Measurements from ENCODE around the gene TMTC2. TPM values are rescaled to one million over a fixed set of nuclear protein-coding genes. Genes with fewer than 3 reads are reported as not detected.
"Not testable (repeated sequence)": the region's sequence is repeated elsewhere in the genome, so short reads cannot be mapped to it uniquely, and the experiment has no call there.

Gene TMTC2
- total RNA-seq, 1 experiment from 2014 or later: 10.8 TPM

DNA sequence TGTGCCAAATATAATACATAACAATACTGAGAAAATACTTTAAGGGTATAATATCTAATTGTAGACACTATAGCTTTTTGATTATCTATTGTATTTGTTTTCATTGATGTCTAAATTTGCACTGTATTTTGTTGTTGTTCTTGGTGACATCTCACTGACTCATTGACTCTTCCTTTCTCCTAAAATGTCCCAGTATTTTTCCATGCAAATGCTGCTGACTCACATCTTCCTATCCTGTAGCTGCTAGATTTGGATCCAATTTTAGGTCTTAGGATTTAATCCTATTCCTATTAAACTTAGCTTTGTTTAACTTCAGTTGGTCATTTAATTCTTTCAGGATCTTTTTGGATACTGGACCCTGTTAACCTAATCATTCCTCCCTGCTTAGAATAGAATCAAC, 148.5 kb downstream of the TMTC2 start:
- DNase-seq (ENCODE audit: extremely low read depth, low read depth): no peak

DNA sequence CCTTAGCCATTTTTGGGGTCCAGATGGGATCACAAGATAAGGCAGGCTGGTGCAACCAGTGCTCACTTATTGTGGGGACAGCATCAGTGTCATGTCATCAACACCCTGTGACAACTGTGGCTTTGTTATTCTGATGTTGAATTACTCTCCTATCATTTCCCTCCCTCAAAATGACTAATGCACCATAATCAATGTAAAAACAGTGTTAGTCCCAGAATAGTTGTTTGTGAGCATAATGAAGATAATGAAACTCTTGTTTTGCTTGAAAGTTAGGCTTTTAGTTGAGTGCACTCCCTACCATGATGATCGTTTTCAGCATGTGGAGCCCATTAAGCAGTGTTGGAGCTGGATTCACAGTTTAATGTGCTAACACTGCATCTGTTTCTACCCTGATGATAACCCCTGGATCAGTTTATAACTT, 151.4 kb downstream of the TMTC2 start:
- no peak for DNase-seq (ENCODE audit: extremely low read depth, low read depth)

DNA sequence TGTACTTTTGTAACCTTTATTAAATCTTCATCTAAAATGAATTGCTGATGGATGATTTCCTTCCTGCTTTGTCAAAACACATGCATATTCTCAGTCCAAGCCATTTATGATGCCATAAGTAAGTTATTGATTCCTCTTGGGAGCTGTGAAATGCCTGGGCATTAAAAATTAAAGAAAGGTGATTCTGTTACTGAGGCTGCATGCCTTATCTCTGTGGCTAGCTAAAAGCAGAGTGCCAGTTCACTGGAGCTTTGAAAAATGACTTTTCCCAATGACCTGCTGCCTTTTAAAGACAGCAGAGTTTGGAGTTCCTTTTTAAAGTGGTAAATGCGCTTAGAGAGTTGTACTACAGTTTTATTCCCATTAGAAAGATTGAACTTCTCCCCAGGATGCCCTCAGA, 152.1 kb downstream of the TMTC2 start:
- DNase-seq (ENCODE audit: extremely low read depth, low read depth): no peak

DNA sequence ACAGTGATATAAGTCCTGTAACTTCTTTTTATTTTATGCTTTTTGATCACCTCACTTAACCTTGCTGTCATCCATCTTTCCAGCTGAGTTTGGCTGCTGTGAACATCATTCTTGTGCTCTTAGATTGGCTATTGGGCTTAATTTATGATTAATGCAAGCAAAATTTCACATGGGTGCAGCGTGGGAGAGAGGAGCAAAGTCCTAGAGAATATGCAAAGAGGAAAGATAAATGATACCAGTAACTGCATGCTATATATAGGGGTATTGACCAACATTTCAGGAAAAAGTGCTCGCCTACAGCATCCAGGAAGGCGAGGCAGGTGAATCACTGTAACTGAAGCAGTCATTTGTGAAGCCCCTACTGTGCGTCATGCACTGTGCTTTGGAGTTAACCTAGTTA, 153.1 kb downstream of the TMTC2 start:
- no peak for DNase-seq (ENCODE audit: extremely low read depth, low read depth)

DNA sequence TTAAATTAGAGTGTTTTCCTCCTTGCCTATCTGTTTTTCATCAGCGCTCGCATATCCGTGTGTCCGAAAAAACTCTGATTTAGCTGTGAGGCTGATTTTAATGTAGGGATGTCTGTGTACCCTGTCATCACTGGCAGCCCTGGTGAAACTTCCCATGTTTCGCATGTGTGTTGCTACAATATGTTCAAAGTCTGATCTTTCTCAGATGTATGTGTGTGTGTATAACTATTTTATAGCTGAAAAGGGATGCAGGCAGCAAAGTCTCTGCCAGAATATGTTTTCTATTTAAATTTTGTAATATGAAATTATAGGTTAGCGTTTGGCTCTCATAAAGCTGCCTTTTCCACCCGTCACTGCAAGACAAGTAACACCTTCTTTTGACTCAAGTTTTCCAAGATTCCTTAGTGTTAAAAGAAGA, 154.8 kb downstream of the TMTC2 start:
- DNase-seq (ENCODE audit: extremely low read depth, low read depth): no peak

DNA sequence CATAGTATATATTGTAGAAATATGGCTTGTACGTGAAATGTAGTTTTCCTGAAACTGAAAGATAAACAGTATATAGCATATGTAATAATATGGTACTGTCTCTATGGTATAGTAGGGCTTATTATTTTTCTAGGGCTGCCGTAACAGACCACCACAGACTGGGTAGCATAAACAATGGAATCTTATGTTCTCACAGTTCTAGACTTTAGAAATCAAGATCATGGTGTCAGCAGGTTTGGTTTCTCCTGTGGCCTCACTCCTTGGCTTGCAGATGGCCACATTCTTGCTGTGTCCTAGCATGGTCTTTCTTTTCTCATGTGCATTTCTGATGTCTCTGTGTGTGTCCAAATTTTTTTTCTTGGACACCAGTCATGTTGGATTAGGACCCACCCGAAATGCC, 155.8 kb downstream of the TMTC2 start:
- no peak for DNase-seq (ENCODE audit: extremely low read depth, low read depth)

DNA sequence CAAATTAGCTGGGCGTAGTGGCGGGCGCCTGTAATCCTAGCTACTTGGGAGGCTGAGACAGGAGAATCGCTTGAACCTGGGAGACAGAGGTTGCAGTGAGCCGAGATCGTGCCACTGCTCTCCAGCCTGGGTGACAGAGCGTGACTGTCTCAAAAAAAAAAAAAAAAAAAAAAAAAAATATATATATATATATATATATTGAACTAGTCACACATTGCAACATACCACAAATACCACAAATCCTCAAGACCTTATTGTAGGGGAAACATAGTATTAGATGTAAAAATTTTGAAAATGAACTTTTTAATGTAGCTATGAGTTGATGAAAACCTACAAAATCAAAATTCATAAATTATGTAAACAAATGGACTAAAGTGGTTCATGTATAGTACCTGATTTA, 158.4 kb downstream of the TMTC2 start:
- not testable (repeated sequence) for DNase-seq (ENCODE audit: extremely low read depth, low read depth)

DNA sequence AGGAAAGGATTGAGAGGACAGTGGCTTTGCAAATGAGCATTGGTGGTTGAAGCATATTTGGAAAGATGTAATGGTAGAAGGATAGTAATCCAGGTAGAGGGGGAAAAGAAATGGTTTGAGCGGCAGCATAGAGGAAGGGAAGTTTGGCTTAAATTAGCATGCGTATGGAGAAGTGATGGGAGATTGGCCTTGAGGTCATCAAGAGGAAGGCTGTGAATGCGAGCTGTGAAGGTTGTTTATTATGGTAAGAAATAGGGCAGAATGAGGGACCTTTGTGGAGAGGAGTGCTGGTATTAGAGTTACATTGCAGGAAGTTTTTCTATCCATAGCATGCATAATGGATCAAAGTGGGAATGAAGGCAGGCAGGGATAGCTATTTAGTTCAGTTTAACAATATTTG, 162.1 kb downstream of the TMTC2 start:
- no peak for DNase-seq (ENCODE audit: extremely low read depth, low read depth)

DNA sequence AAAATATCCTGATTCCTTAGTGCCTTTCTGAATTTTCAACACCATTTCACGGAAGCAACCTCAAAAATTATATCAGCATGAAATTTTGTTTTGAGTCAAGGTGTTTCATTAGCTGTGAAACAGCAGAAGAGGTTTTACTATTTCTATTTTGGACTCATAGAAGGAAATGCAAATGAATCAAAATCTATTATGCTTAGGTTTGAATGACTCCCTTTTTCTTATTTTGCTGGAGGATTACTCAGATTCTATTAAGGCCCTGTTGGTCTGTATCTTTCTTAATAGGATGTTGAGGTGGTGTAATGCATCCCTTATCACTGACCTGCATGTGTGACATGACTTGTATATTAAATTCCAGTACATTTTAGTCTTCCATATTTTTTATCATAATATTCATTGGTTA, 165.8 kb downstream of the TMTC2 start:
- DNase-seq (ENCODE audit: extremely low read depth, low read depth): no peak

DNA sequence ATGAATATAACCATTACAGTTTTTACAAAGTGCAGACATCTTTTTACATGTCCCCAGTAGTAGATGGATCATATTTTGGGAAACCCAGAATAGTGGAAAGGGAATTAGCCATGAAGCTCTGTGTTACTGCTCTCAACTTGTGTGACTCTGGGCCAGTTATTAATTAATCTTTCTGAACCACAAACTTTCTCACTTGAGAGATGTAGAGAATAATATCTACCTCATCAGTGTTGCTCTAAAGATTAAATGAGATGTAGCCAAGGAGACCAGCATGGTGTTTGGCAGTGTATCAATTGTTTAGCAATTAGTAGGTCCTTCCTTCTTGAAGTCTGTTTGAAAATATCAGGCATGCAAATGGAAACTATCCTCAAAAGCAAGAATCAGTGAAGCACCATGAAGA, 169.2 kb downstream of the TMTC2 start:
- DNase-seq (ENCODE audit: extremely low read depth, low read depth): no peak

DNA sequence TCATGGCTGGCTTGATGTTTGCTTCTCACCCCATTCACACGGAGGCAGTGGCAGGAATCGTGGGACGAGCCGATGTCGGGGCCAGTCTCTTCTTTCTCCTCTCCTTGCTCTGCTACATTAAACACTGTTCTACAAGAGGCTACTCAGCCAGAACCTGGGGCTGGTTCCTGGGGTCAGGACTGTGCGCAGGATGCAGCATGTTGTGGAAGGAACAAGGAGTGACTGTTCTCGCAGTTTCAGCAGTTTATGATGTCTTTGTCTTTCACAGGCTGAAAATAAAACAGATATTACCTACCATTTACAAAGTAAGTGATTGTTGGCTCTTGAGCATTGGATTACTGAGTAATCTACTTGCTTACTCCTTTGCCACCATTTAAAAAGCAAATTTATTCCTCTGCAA, 170.6 kb downstream of the TMTC2 start:
- no peak for DNase-seq (ENCODE audit: extremely low read depth, low read depth)

DNA sequence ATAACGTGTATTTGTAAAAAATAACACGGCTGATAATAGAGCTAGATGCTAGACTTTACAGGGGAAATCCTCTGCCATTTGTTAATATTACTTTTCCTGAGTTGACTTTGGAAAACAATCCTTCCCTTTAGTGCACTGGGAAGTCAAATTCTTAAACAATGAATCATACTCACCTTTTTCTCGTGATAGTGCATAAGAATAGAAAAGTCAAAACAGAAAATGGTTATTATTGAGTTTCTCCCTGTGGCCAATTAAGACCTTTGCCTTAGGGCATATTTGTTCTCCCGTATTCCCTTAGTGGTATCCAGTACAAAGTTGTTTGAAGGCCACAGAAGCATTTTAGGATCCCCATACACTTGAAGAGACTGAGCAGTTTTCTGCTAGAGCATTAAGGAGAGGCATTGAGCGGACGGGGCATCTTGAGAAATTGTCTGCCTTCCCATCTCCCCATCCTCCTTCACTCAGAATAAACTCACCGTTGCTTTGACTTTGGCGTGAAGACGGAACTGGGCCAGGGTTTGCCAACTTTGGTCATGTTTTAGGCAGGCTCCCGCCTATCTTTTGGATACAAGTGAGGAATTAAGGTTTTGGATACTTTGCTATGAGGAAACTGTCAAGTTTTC, 171.3 kb downstream of the TMTC2 start:
- no peak for DNase-seq (ENCODE audit: extremely low read depth, low read depth)

DNA sequence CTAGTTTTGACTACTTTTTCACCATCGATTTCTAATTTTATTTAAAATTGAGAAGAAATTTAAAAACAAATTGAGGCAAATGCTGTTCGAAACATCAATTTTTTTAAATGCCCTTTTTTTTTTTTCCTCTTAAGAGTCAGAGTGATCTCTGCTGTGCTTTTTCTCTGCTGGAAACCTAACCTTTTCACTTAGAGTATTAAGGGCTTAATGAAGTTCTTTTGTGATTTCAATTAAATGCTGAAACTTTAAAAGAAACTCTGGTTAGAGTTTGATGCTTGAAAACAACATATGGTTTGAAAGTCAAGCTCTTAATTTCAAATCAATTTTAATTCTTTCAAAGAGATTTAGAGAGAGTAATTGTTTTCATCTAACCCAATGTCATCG, 171.8 kb downstream of the TMTC2 start:
- no peak for DNase-seq (ENCODE audit: extremely low read depth, low read depth)

DNA sequence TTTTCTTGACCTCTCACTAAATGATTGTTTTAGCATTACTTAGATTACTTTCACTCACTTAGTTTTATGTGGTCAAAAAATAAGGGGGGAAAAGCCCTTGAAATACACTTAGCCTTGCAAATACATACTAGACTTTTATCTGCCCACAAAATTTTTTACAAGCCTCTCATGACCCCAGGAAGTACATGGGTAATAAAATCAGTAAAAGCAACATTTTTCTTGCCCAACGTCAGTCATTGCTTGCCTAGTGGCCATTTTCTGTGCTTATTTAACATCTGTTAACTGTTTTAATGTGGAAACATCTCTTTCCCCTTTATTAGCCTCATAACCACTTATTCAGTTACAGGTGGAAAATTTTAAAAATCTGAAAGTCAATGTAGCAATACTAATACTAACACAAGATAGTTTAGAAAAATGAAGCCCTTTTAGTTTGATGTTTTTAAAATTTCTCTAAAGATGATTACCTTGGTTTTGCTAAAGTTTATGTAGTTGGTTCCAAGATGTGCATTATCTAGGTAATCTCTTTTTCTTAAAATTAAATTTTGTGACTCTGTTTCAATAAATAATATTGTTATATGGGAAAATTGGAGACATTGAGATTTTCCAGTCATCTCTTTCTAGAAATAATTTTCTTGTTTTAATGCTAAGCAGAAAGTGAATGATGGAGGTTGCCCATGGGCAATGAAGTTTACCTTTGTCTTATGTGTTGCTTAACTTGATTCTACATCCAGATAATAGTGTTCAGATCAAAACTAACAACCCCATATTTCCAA, 175.5 kb downstream of the TMTC2 start:
- DNase-seq (ENCODE audit: extremely low read depth, low read depth): no peak

DNA sequence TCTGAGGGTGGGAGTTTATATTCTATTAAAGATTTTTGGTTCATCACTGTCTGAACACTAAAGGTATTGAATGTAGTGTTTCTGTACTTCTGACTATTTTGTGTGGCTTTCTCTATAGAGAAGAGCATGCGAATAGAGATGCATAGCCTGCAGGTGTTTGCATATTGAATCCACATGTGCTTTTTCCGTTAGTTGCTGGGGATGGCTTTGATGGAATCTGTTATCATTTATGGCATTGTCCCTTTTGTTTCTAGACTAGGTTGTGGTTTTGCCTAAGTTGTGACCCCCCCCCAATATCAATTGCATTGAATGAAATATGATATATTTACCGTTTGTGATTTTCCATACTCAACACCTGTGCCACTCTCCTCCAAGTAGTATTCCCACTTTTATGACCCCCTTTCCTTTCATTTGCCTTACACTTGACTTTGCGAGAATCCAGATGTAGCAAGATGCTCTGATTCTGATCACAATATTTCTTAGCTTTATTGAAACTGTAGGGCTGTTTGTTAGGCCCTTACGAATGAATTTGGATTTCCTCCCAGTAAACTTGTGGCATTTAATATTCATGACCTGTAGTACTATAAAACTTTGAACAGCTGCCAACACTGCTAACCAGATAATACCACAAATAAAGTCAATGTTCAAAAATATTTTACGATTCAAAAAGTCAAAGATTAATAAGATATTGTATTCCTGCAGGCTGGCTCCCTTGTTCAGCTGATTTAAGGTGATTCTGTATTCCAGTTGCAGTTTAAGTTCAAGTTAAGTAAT, 176.4 kb downstream of the TMTC2 start:
- DNase-seq (ENCODE audit: extremely low read depth, low read depth): no peak

DNA sequence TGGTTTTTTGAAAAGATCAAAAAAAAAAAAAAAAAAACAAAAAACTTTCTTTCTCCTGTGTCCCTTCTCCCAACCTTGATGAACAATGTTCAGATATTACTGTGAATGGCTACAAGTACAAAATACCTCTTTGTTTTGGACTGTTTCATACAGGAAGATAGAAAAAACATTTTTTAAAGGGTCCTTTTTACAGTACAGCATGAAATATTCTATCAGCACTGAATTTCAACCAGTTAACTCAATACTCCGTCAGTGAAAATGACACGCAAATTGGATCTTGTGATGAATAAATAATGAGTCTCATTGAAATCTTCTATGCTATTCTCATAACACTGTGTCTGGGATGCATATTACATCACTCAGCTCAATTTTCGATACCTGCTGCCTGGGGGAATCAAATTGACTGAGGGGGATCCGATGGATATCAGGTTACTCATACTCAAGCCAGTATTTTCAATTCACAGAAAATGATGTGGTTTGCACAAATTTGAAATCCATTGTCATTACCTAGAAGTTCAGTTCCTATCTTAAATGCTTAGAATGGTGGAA, 179.6 kb downstream of the TMTC2 start:
- no peak for DNase-seq (ENCODE audit: extremely low read depth, low read depth)

DNA sequence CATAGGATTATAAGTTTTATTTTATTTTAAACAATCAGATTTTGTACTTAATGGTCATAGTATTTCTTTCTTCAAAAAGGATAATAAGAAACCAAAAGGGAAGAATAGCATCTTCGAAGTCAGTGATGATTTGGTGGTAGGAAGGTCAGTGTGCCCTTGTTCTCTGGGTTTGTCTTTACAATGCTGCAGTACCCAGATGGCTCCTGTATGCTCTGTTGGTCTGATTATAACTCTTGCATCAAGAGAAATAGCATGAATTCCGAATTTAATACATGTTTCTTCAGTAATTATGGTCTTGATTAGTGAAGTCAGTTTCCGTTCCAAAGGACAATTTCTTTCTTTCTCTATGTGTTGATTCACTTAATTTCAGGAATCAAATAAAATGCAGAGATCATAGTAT, 180.2 kb downstream of the TMTC2 start:
- DNase-seq (ENCODE audit: extremely low read depth, low read depth): no peak

DNA sequence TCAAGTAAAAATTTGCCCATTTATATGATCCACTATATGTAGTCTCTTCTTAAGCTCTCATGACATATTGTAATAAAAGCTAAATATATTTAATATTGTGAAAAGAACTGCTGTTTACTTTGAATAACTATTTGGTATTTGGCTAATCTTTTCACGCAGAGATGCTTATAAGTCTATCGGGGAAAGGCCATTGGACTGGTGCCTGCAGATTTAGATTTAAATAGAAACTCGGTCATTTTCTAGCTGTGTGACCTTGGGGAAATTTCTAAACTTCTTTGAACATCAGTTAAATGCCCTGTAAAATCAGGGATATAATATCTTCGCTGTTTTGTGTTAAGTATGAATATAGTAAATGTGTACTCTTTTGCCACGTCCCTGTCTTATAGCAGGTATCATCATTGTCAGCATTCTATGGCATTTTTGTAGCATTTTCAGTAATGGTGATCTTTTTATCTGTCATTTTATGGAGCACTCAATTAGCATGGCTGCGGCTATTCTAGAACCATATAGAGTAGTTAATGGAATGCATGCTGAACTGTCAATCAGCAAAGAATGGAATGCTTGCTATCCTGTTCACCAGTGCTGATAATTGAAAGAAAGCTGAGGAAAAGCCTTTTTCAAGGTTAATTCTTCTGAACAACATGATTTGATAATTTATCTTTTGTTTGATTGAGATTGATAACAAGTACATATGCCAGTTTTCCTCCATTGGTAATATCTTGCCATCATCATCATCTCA, 181.2 kb downstream of the TMTC2 start:
- no peak for DNase-seq (ENCODE audit: extremely low read depth, low read depth)

DNA sequence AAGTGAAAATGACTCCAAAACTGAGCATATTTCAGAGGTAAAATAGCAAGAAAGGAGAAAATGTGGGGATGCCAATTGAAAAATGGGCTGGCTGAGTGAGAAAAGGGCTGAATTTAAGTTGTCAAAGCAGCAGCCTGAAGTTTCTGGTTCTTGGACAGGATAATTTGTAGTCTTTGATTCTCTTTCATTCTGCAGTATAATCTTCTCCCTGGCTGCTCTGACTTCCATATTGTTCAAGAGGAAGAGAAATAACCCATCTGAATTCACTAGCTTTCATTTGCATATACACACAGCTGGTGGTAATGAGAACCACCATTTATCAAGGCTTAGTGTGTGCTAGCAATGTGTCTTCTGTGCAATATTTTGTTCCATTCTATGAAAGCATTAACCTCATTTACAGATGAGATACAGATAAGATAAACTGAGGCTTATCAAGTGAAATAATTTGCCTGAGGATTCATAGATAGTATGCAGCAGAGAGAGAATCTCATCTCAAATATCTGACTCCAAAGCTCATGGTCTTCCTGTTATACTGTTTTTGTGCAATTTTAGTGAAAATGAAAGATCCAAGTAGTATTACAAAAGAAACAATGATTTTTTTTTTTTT, 184.2 kb downstream of the TMTC2 start:
- DNase-seq (ENCODE audit: extremely low read depth, low read depth): no peak

DNA sequence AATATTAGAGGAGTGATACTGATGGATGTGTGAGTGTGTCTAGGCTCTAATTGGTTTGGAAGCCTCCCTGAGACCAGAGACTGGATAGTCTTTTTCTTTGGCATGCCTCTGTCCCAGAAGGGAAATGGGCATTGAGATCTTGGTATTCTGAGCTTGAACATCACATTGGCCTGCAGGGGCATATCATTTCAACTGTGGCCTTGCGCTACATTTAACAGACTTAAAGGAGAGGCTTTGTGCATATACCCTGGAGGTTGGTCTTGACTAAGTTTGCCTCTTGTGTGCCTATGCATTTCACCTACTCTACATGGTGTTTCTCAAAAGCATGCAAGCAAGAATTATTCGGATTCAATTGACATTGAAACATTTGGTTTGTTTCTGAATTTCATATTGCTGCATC, 185.4 kb downstream of the TMTC2 start:
- no peak for DNase-seq (ENCODE audit: extremely low read depth, low read depth)

Data from NCI-H460 (cell line).